HPDE6-E6E7 (cell line): ENCODE results near the gene LSM14A.
"Not testable (repeated sequence)": the region's sequence is repeated elsewhere in the genome, so short reads cannot be mapped to it uniquely, and the experiment has no call there.

Source experiments
- DNase-seq: peaks from one replicate; pipeline ENCODE4 v3.0.0; 2011; ENCODE audit warnings: missing footprints; ENCODE audit errors: extremely low spot score

The LSM14A gene

GRCh38 chr19:34171877-34172660, at the start of gene LSM14A:
TSS of gene LSM14A (plus strand) at chr19:34172504. CDS start at chr19:34172643, 139 bp downstream.
- DNase-seq: peak; percentile 85

- DNase-seq: no peak
These were observed 47.5 kb upstream of the LSM14A start for GRCh38 chr19:34124828-34125227.

GRCh38 chr19:34126966-34127365, 45.3 kb upstream of the LSM14A start:
- DNase-seq: no peak

DNA sequence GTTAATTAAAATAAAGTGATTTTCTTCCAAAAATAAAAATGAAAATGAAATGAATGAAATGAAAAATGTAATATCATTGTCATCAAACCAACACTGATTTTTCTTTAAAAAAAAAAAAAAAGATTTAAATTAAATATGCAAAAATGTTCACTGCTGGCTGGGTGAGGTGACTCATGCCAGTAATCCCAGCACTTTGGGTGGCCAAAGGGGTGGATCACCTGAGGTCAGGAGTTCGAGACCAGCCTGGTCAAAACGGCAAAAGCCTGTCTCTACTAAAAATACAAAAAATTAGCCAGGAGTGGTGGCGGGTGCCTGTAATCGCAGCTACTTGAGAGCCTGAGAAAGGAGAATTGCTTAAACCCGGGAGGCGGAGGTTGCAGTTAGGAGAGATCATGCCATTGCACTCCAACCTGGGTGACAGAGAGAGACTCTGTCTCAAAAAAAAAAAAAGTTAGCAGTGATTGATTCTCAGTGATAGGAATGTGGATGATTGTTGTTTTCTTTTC, 44.6 kb upstream of the LSM14A start:
- no peak for DNase-seq

DNA sequence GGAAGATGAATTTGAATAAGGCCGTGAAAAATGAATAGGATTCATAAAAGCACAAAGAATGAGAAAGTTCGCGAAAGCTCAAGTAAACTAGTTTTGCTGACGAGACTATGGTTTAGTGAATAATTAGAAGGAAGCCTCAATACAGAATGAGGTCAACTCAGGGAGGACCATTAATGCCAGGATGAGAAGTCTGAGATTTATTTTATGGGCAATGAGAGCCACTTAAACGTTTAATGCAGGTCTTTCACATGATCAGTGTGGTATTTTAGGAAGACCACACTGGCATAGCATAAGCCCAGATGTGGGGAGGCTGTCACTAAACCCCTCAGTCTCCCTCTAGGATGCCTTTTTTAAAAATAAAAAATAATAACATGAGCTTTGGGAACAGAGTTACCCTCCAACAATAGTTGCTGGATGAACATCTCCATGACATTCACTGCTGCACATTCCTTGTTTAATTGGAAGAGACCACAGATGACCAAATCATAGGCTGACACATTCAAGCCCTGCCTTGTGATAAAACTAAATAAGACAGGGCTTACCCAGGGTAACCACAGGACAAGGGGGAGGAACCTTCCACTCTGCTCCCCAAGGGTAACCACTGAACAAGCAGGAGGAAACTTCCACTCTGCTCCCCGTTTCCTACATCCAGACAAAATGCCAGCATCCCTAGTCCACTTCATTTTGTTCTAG, 43.6 kb upstream of the LSM14A start:
- DNase-seq: no peak

GRCh38 chr19:34131100-34131499, 41.2 kb upstream of the LSM14A start:
- no peak for DNase-seq

GRCh38 chr19:34132145-34132544, 40.2 kb upstream of the LSM14A start:
- not testable (repeated sequence) for DNase-seq

DNA sequence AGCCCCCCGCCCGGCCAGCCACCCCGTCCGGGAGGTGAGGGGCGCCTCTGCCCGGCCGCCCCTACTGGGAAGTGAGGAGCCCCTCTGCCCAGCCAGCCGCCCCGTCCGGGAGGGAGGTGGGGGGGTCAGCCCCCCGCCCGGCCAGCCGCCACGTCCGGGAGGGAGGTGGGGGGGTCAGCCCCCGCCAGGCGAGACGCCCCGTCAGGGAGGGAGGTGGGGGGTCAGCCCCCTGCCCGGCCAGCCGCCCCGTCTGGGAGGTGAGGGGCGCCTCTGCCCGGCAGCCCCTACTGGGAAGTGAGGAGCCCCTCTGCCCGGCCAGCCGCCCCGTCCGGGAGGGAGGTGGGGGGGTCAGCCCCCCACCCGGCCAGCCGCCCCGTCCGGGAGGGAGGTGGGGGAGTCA, 39.6 kb upstream of the LSM14A start:
- not testable (repeated sequence) for DNase-seq

GRCh38 chr19:34134190-34135053, 37.9 kb upstream of the LSM14A start:
- DNase-seq: peak; percentile 69

DNA sequence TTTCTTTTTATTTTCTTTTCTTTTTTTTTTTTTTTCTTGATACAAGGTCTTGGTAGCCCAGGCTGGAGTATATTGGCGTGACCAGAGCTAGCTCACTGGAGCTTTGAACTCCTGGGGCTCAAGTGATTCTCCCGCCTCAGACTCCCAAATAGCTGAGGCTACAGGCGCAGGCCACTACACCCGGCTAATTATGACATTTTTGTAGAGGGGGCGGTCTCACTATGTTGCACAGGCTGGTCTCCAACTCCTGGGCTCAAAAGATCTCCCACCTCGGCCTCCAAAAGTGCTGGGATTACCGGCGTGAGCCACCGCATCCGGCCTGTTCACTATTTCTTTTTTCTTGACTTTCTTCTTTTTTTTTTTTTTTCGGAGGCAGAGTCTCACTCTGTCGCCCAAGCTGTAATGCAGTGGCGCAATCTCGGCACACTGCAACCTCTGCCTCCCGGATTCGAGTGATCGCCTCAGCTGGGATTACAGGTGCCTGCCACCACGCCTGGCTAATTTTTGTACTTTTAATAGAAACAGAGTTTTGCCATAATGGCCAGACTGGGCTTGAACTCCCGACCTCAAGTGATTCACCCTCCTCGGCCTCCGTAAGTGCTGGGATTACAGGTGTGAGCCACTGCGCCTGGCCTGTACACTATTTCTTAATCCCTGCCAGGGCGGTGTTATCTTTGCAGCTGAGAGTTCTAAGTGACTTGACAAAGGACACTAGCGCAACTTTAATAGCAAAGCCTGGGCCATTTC, 37.1 kb upstream of the LSM14A start:
- no peak for DNase-seq

- DNase-seq: no peak
These were observed 36.3 kb upstream of the LSM14A start for GRCh38 chr19:34135821-34136611.

DNA sequence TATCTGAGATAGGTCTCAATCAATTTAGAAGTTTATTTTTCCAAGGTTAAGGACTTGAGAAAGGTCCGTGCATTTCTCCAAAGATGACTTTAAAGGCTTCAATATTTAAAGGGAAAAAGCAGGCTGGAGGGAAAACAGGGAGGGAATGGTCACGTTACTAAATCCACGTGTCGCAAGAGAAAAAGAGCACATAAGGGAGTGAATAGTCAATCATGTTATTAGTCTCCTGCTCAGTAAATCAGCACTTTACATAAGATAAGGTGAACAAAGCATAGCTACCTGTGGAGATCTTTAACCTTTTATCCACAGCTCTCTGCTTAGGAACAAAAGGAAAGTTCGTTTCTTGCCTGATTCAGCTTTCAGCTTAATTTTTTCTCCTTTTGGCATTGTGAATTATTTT, 31.3 kb upstream of the LSM14A start:
- no peak for DNase-seq

GRCh38 chr19:34142440-34142839, 29.9 kb upstream of the LSM14A start:
- DNase-seq: no peak

GRCh38 chr19:34145741-34146202, 26.5 kb upstream of the LSM14A start:
- peak; percentile 37 for DNase-seq

DNA sequence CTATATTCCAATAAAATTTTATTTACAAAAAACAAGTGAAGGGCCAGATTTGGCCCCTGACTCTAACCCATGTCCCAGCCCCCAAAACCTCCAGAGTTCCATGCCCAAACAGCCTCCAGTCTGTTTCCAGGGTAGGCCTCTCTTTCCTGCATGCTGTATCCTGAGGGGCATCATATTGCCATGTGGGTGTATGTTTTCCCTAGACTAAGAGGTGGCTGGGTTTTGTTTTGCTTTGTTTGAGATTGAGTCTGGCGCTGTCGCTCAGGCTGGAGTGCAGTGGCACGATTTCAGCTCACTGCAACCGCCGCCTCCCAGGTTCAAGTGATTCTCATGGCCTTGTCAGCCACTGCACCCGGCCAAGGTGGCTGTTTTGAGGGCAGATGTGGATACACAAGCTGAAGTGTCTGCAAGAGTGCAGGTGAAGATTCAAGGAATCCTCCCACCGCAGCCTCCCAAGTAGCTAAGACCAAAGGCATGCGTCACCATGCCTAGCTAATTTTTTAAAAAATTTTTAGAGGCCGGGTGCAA, 23.6 kb upstream of the LSM14A start:
- no peak for DNase-seq

DNA sequence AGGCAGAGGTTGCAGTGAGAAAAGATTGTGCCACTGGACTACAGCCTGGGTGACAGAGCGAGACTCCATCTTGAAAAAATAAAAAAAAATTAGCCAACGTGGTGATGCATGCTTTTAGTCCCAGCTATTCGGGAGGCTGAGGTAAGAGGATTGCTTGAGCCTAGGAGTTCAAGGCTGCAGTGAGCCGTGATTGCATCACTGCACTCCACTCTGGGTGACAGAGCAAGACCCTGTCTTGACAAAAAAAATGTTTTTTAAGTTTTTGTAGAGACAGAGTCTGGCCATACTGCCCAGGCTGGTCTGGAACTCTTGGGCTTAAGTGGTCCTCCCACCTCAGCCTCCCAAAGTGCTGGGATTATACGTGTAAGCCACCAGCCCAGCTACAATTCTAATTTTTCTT, 22.4 kb upstream of the LSM14A start:
- no peak for DNase-seq

GRCh38 chr19:34150558-34150957, 21.7 kb upstream of the LSM14A start:
- DNase-seq: no peak

DNA sequence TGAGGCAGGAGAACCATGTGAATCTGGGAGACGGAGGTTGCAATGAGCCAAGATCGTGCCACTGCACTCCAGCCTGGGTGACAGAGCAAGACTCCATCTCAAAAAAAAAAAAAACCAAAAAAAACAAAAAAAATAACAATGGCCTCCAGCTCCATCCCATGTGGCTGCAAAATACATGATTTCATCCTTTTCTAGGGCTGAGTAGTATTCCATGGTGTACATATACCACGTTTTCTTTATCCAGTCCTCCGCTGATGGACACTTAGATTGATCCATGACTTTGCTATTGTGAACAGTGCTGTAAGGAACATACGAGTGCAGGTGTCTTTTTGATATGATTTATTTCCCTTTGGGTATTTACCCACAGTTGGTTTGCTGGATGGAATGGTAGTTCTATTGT, 20.9 kb upstream of the LSM14A start:
- DNase-seq: no peak

DNA sequence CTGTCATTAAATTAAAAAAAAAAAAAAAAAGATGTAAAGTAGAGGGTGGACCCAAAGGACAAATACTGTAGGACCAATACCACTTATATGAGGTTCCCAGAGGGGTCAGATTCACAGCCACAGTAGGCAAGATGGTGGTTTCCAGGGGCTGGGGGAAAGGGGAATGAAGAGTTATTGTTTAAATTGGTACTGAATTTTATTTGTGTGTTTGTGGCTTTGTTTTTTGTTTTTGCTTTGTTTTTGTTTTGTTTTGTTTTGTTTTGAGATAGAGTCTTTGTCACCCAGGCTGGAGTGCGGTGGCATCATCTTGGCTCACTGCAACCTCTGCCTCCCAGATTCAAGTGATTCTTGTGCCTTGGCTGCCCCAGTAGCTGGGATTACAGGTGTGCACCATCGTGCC, 17.9 kb upstream of the LSM14A start:
- no peak for DNase-seq

DNA sequence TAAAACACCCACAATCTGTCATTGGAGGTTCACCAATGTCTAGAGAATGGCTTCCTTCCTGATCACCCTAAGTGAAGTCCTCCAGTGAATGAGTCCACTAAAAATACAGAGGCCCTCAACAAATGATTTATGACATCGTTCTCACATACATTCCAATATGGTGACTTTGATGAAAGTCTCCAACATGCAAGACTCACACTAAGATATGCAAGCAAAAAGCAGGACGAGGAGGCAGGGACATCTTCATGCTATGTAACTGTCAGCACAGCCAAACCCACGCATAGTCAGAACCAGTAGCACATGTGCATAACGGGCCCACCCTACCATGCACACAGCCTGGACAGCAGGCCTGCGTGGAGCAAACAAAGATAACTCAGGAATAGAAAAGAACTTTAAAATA, 16.6 kb upstream of the LSM14A start:
- DNase-seq: no peak
